Heart right ventricle (tissue), 16 donors: ENCODE measurements around the gene RAVER1. TPM values are rescaled to one million over a fixed set of nuclear protein-coding genes. Genes with fewer than 3 reads are reported as not detected.
A peak's percentile ranks its signal among the peaks of the same experiment; 100 is the strongest.
"Not testable (repeated sequence)": the region's sequence is repeated elsewhere in the genome, so short reads cannot be mapped to it uniquely, and the experiment has no call there.

ENCODE experiments used
- ATAC-seq, 8 donors: fragments of 200-7000 bp; cut with Tn5 transposase; one replicate each; pipeline ENCODE4 v1.9.1; 2020; ENCODE audit warnings: mild to moderate bottlenecking in 8 of 8, moderate library complexity in 8 of 8, moderate number of reproducible peaks in 1 of 8
- DNase-seq, 2 donors: peaks; one replicate each; pipeline ENCODE4 v3.0.0-alpha.2; 2020
- H3K27ac ChIP-seq, 10 donors: fragments of 200-600 bp; sonication (generic) in 2 of 10; one replicate each; pipeline versions ENCODE4 v1.5.0 to v1.8.0; 2020 to 2022; ENCODE audit warnings: mild to moderate bottlenecking in 3 of 10
- H3K27me3 ChIP-seq, 7 donors: fragments of 200-600 bp; one replicate each; pipeline ENCODE4 v1.8.0; 2021 to 2022; ENCODE audit warnings: mild to moderate bottlenecking in 2 of 7
- H3K36me3 ChIP-seq, 9 donors: fragments of 200-600 bp; sonication (generic) in 1 of 9; one replicate each; pipeline versions ENCODE4 v1.5.0 to v1.8.0; 2020 to 2022; ENCODE audit warnings: mild to moderate bottlenecking in 2 of 9
- H3K4me1 ChIP-seq, 9 donors: fragments of 200-600 bp; sonication (generic) in 1 of 9; one replicate each; pipeline versions ENCODE4 v1.5.0 to v1.8.0; 2020 to 2022; ENCODE audit warnings: mild to moderate bottlenecking in 4 of 9
- H3K4me3 ChIP-seq, 10 donors: fragments of 200-600 bp; sonication (generic) in 2 of 10; one replicate each; pipeline versions ENCODE4 v1.5.0 to v1.8.0; 2020 to 2022; ENCODE audit warnings: mild to moderate bottlenecking in 7 of 10, moderate library complexity in 2 of 10
- H3K9me3 ChIP-seq, 11 donors: fragments of 200-600 bp in 10 of 11; sonication (generic) in 2 of 11; one replicate each; pipeline versions ENCODE4 v1.5.0 to v1.8.0; 2013 to 2022; ENCODE audit warnings: mild to moderate bottlenecking in 2 of 11, control low read depth in 1 of 11, moderate library complexity in 1 of 11
- WGBS, 2 donors: extraction: QIAGEN DNeasy Blood & Tissue Kit; methylation state at CpG; one replicate each; pipeline ENCODE4 v1.1.7; 2013; ENCODE audit warnings: inconsistent platforms in 1 of 2; 5-methylcytosine and 5-hydroxymethylcytosine counted together
- intact Hi-C, 10 donors: fragments of 100-400 bp; cut with DNase I; formaldehyde crosslinking; loops; one replicate each; pipeline versions ENCODE4 v1.11.1 to v1.14.2; 2022
- polyA plus RNA-seq, 2 donors: library from polyadenylated mRNA; stranded (reverse); fragments of 200-250 nt; gene quantifications; one replicate each; pipeline ENCODE4 v1.2.3, GENCODE V29; 2013
- total RNA-seq, 10 donors: library from RNA; stranded (reverse); fragmentation: NEBNext Ultra II Directional in 3 of 10; extraction: Animal tissue kit (Norgen Biotek cat#: 25700) in 3 of 10; gene quantifications; one replicate each; pipeline versions ENCODE4 v1.2.1 to v1.2.4, GENCODE V29; 2021 to 2023
- TF ChIP-seq, protein P1 (sequence below), 9 donors: fragments of 200-600 bp; sonication (generic) in 2 of 9; IDR thresholded peaks; one replicate each; pipeline versions ENCODE4 v1.5.0 to v1.8.0; 2021 to 2022; ENCODE audit warnings: antibody characterized with exemption in 9 of 9, mild to moderate bottlenecking in 5 of 9, moderate library complexity in 1 of 9
- donor health status: Arrhythmogenic right ventricular cardiomyopathy.
- donor health status: ischemic (EF 13 %, LVEDD 7.1; RV severe dilation, severe dysfunction).
- donor health status: healthy with polysubstance abuse.
- donor health status: DM: no; HTN: yes; CAD: no.
- donor health status: DM: no; HTN: no; CAD: no.
- donor health status: ischemic (EF 25% LVEDD 6.9; RV normal size, moderate dysfunction).
- donor health status: ischemic (EF 25% LVEDD 5.7; RV mildly dilated, moderate dysfunction).
- donor health status: healthy.
- donor health status: DM: yes; HTN: yes; CAD: no.
- donor health status: Ischemic cardiomyopathy.
- donor health status: ischemic (EF 35%, LVEDD 5.7; RV mildly dilated, moderate dysfunction).
- donor health status: nonischemic (EF 11% LVEDD 7.7; RV severe dilation, severe dysfunction).
- donor health status: DM: yes; HTN: yes; CAD: no.
- donor health status: PGD.
- donor health status: ischemic (EF 29% LVEDD 5.4; RV normal size, mild dysfunction).
- donor health status: nonischemic (EF 23%, LVEDD 6.1; RV moderate dilation, normal function).

Gene RAVER1
- total and polyA plus RNA-seq, 12 donors, result 5.1 to 16.9 (median 12.2) TPM

DNA sequence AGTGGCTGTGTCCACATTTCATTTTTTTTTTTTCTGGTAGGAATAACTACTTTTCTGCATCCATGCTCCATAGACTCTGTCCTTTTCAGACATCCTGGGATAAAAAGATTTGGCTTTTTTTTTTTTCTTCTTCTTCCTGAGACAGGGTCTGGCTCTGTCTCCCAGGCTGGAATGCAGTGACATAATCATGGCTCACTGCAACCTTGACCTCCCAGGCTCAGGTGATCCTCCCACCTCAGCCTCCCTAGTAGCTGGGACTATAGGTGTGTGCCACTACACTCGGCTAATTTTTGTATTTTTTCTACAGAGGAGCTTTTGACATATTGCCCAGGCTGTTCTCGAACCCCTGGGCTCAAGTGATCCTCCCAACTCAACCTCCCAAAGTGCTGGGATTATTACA lies 10.2 kb upstream of the RAVER1 start:
- TF ChIP-seq, protein P1, sequence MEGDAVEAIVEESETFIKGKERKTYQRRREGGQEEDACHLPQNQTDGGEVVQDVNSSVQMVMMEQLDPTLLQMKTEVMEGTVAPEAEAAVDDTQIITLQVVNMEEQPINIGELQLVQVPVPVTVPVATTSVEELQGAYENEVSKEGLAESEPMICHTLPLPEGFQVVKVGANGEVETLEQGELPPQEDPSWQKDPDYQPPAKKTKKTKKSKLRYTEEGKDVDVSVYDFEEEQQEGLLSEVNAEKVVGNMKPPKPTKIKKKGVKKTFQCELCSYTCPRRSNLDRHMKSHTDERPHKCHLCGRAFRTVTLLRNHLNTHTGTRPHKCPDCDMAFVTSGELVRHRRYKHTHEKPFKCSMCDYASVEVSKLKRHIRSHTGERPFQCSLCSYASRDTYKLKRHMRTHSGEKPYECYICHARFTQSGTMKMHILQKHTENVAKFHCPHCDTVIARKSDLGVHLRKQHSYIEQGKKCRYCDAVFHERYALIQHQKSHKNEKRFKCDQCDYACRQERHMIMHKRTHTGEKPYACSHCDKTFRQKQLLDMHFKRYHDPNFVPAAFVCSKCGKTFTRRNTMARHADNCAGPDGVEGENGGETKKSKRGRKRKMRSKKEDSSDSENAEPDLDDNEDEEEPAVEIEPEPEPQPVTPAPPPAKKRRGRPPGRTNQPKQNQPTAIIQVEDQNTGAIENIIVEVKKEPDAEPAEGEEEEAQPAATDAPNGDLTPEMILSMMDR (IDR thresholded peaks at IDR 0.05), result no peak
- DNase-seq (no peak), ATAC-seq (no peak)
- no peak overlapping the region for H3K27ac ChIP-seq
- H3K4me3 ChIP-seq, result no peak overlapping the region
- 82 to 85% methylated on average over 2 of the region's 2 CpGs for WGBS, 2 donors
- no peaks in the 10 kb centered on the region for H3K36me3 ChIP-seq
- intact Hi-C loops, result no loop called here
- H3K9me3 ChIP-seq, result no peaks in the 10 kb centered on the region
- H3K4me1 ChIP-seq, result peaks cover 0 to 39% (median 0%) of the 10 kb centered on the region in 9 donors
- no peaks in the 10 kb centered on the region for H3K27me3 ChIP-seq

DNA sequence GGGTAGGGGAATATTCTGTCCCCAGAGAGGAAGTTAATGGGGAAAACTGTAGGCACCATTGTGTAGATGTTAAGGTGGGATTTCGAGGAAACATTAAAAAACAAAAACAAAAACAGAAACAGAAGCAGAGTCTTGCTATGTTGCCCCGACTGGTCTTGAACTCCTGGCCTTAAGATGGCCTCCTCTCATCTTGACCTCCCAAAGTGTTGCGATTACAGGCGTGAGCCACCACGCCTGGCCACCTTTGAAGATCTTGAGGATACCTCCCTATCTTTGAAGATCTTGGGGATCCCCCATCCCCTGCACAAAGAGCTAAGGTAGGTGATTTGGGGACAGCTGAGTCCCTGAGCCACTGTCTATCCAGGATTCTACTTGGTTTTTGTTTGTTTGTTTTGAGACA lies 6.6 kb upstream of the RAVER1 start:
- 89 to 93% methylated on average over 5 of the region's 5 CpGs for WGBS, 2 donors

DNA sequence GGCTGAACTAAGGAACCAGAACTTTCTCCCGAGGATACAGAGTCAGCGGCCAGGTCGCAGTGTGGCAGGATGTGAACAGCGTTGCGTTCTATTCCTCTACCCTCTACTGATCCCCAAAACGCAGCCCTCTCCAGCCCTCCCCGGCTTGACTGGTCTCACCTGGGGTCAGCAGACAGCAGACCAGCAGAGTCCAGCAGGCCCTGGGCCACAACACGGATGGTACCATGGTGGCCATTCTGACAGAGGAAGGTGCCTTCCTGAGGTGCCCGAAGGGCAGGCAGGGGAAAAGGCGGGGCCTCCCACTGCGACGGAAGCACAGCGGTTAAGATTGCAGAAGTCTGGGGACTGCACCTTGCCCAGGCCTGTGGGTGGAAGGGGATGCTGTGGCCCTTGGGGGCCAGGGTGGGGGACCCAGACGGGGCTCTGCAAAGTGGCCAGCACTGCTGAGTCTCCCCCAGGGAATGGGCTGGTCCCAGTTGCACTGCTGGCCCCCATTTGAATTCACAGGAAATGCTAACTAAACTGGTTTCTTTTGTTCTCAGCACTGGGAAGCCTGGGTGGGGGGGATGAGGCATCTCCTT lies 6.1 kb upstream of the RAVER1 start, which contains the start of gene ICAM3:
ICAM3 (minus strand) TSS at position 245 of the 581 bp plus-strand sequence; CDS start at position 235, 10 bp downstream.
- Histone ChIP-seq H3K4me3 (peak within 1 kb of the TSS in 1 of 10 donors; percentile 55), H3K27me3 (no peaks in the 10 kb centered on the region), H3K9me3 (no peaks in the 10 kb centered on the region), H3K27ac (peak within 1 kb of the TSS in 3 of 10 donors; percentile 15 to 86 (median 52)), H3K36me3 (peaks cover 0 to 12% (median 0%) of the 10 kb centered on the region in 9 donors), H3K4me1 (peaks cover 0 to 38% (median 11%) of the 10 kb centered on the region in 9 donors)
- TF ChIP-seq, protein P1 (IDR thresholded peaks at IDR 0.05), result no peak
- DNase-seq (no peak), ATAC-seq (no peak)
- intact Hi-C loops, result loop anchor here in 3 of 10 donors (5.0 to 10.0 kb wide), 2 partner anchors 38 to 65 kb away; partner anchors contain the start of gene ICAM1 (in 2 of the 3)
- 56 to 65% methylated on average over 14 of the region's 14 CpGs for WGBS, 2 donors

More for the DNA sequence above, 6.6 kb upstream of the RAVER1 start:
- intact Hi-C loops, result loop anchor here in 3 of 10 donors (5.0 to 10.0 kb wide), 2 partner anchors 37 to 65 kb away; partner anchors contain the start of gene ICAM1 (in 2 of the 3)
- peak overlapping the region in 1 of 10 donors; percentile 55 for H3K4me3 ChIP-seq
- H3K27me3 ChIP-seq, result no peaks in the 10 kb centered on the region
- no peaks in the 10 kb centered on the region for H3K9me3 ChIP-seq
- ATAC-seq (no peak), DNase-seq (no peak)
- H3K4me1 ChIP-seq, result peaks cover 0 to 35% (median 8%) of the 10 kb centered on the region in 9 donors
- peaks cover 0 to 8% (median 0%) of the 10 kb centered on the region in 9 donors for H3K36me3 ChIP-seq
- TF ChIP-seq, protein P1 (IDR thresholded peaks at IDR 0.05), result no peak
- H3K27ac ChIP-seq, result peak overlapping the region in 2 of 10 donors; percentile 52 to 86

DNA sequence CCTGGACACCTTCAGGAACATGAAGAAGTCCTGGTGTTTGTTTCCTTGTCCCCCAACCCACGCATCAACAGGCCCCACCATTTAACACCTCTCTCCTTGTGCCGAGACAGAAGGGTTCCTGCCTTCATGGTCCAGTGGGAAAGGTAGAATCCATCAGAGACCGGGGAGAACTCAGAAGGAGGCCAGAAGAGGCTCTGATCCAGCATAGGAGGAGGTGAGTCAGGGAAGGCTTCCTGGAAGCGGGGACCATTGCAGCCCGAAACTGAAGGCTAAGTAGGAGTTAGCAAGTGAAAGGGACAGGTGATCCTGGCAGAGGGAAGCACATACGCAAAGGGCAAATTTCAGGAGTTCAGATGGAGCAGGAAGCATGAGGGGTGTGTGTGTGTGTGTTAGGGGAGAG lies 5.6 kb upstream of the RAVER1 start:
- Histone ChIP-seq H3K27ac (peak overlapping the region in 2 of 10 donors; percentile 52 to 86), H3K9me3 (no peaks in the 10 kb centered on the region), H3K4me3 (peak overlapping the region in 1 of 10 donors; percentile 55), H3K27me3 (no peaks in the 10 kb centered on the region), H3K36me3 (peaks cover 0 to 14% (median 0%) of the 10 kb centered on the region in 9 donors), H3K4me1 (peaks cover 0 to 43% (median 16%) of the 10 kb centered on the region in 9 donors)
- DNase-seq, result no peak
- intact Hi-C loops, result loop anchor here in 3 of 10 donors (5.0 to 10.0 kb wide), 2 partner anchors 38 to 64 kb away; partner anchors contain the start of gene ICAM1 (in 2 of the 3)
- no peak for ATAC-seq
- TF ChIP-seq, protein P1 (IDR thresholded peaks at IDR 0.05), result no peak
- WGBS, 2 donors, result 88% methylated on average over 6 of the region's 6 CpGs

DNA sequence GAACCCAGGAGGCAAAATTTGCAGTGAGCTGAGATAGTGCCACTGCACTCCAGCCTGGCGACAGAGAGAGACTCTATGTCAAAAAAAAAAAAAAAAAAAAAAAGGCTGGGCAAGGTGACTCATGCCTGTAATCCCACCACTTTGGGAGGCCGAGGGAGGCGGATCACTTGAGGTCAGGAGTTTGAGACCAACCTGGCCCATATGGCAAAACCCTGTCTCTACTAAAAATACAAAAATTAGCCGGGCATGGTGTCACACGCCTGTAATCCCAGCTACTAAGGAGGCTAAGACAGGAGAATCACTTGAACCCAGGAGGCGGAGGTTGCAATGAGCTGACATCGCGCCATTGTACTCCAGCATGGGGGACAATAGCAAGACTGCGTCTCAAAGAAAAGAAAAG lies 3.4 kb upstream of the RAVER1 start:
- H3K9me3 ChIP-seq, H3K4me3 ChIP-seq, H3K27me3 ChIP-seq, ATAC-seq, H3K27ac ChIP-seq, DNase-seq: not testable (repeated sequence)
- Histone ChIP-seq H3K36me3 (peaks cover 0 to 20% (median 0%) of the 10 kb centered on the region in 9 donors), H3K4me1 (peaks cover 4 to 58% (median 32%) of the 10 kb centered on the region in 9 donors)
- WGBS, 2 donors, result 96% methylated on average over 9 of the region's 9 CpGs
- intact Hi-C loops, result loop anchor here in 3 of 10 donors (5.0 to 10.0 kb wide), 2 partner anchors 41 to 62 kb away; partner anchors contain the start of gene ICAM1 (in 2 of the 3)
